Activated naive CD8-positive, alpha-beta T cell treated with anti-CD3 and anti-CD28 coated beads, Interleukin-2, amount 10 ng/mL, durations not matched to agents 7 days and 5 days (primary cell): ENCODE data around the gene RASAL2. TPM values are rescaled to one million over a fixed set of nuclear protein-coding genes. Genes with fewer than 3 reads are reported as not detected.
"Not testable (repeated sequence)": the region's sequence is repeated elsewhere in the genome, so short reads cannot be mapped to it uniquely, and the experiment has no call there.

Source experiments
- ATAC-seq: fragments of 150-1000 bp; cut with Tn5 transposase; one replicate; pipeline ENCODE4 v1.10.0; 2021; ENCODE audit warnings: low read depth, moderate library complexity
- POLR2A ChIA-PET: fragments of 350-600 bp; sonication (Branson Sonifier 250); formaldehyde crosslinking; loops from one replicate; lab custom pipeline; 2021; ENCODE audit warnings: antibody characterized with exemption; lab: Charles Lee
- DNase-seq: peaks from one replicate; pipeline ENCODE4 v3.0.0; 2021
- H3K27ac Mint-ChIP-seq: one replicate; pipeline ENCODE4 v1.8.0; 2022; ENCODE audit warnings: mild to moderate bottlenecking, mixed read lengths
- H3K27me3 Mint-ChIP-seq: one replicate; pipeline ENCODE4 v1.8.0; 2022; ENCODE audit warnings: mild to moderate bottlenecking, moderate library complexity, mixed read lengths
- H3K36me3 Mint-ChIP-seq: one replicate; pipeline ENCODE4 v1.8.0; 2021; ENCODE audit warnings: mild to moderate bottlenecking, mixed read lengths
- H3K4me1 Mint-ChIP-seq: one replicate; pipeline ENCODE4 v1.8.0; 2021; ENCODE audit warnings: mixed read lengths
- H3K4me3 Mint-ChIP-seq: one replicate; pipeline ENCODE4 v1.8.0; 2022; ENCODE audit warnings: mild to moderate bottlenecking, moderate library complexity, mixed read lengths
- H3K9me3 Mint-ChIP-seq: one replicate; pipeline ENCODE4 v1.8.0; 2021; ENCODE audit warnings: mixed read lengths
- total RNA-seq, 2 experiments: library from RNA; stranded (reverse); gene quantifications; one replicate each; pipeline ENCODE4 v1.2.3, GENCODE V29; 2021

RASAL2 gene
- total RNA-seq, 2 experiments from 2014 or later: 0.06 to 0.11 TPM

- no peaks in the 10 kb centered on the region for H3K4me1 Mint-ChIP-seq
- no peak for ATAC-seq
- H3K27ac Mint-ChIP-seq: no peak overlapping the region
- no peaks in the 10 kb centered on the region for H3K27me3 Mint-ChIP-seq
- no peak for DNase-seq
- POLR2A ChIA-PET: no interaction called here
- no peaks in the 10 kb centered on the region for H3K9me3 Mint-ChIP-seq
- H3K4me3 Mint-ChIP-seq: no peak overlapping the region
- no peaks in the 10 kb centered on the region for H3K36me3 Mint-ChIP-seq
These were observed 185.2 kb downstream of the RASAL2 start for GRCh38 chr1:178278916-178279686.

DNA sequence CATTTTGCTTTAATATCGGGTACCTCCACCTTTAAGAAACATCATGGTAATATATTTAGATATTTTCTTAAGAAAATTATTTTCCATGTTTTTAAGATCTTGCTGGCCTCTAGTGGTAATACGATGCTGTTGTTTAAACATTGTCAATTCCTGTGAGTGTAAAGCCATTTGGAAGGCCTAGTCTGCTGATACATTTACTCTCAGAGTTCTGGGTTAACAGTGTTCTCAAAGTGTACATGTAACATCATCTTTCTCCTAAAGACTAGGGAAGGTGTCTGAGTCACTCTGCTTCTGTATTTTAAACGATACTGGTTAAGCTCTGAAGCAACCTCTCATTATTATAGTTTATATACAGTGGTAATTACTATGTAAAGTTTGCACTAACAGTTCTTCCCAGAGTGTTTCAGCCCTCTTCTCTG is 189.1 kb downstream of the RASAL2 start:
- H3K4me3 Mint-ChIP-seq: no peak overlapping the region
- H3K27me3 Mint-ChIP-seq: no peaks in the 10 kb centered on the region
- no peak for ATAC-seq
- no peaks in the 10 kb centered on the region for H3K9me3 Mint-ChIP-seq
- POLR2A ChIA-PET: no interaction called here
- no peak overlapping the region for H3K27ac Mint-ChIP-seq
- no peaks in the 10 kb centered on the region for H3K36me3 Mint-ChIP-seq
- DNase-seq: no peak
- no peaks in the 10 kb centered on the region for H3K4me1 Mint-ChIP-seq

GRCh38 chr1:178283409-178283808 is 189.5 kb downstream of the RASAL2 start:
- no peak for DNase-seq
- H3K36me3 Mint-ChIP-seq: no peaks in the 10 kb centered on the region
- H3K4me1 Mint-ChIP-seq: no peaks in the 10 kb centered on the region

DNA sequence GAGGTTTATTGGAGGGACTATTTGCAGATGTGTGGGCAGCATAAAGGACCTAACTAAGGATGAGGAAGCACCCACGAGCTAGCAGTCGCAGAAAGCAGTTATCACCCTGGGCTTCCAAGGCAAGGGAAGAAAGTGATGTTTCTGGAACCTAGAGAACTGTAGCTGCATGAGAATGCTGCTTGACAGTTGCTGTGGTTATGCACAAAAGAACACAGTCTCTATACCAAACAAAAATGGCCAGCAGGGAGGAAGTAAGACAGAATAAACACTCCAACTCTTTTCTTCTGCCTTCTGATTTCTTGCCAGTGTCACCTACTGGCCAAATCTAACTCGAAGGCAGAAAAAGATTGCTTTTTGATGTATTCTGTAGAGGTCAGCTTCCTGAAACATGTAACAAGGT is 190.2 kb downstream of the RASAL2 start:
- Mint-ChIP-seq H3K4me3 (no peak overlapping the region), H3K27ac (no peak overlapping the region), H3K36me3 (no peaks in the 10 kb centered on the region), H3K4me1 (no peaks in the 10 kb centered on the region), H3K27me3 (no peaks in the 10 kb centered on the region), H3K9me3 (no peaks in the 10 kb centered on the region)
- DNase-seq (no peak), ATAC-seq (peak; percentile 18)
- POLR2A ChIA-PET: no interaction called here

More at GRCh38 chr1:178283409-178283808, 189.5 kb downstream of the RASAL2 start:
- Mint-ChIP-seq H3K9me3 (no peaks in the 10 kb centered on the region), H3K4me3 (no peak overlapping the region), H3K27me3 (no peaks in the 10 kb centered on the region), H3K27ac (no peak overlapping the region)
- POLR2A ChIA-PET: no interaction called here
- no peak for ATAC-seq

- H3K4me1 Mint-ChIP-seq: no peaks in the 10 kb centered on the region
- POLR2A ChIA-PET: interaction anchor here (0.6 kb wide), 1 partner anchor 198 kb away, joined by 3 read pairs; no protein-coding TSS in a partner anchor
- no peak overlapping the region for H3K4me3 Mint-ChIP-seq
- H3K27me3 Mint-ChIP-seq: no peaks in the 10 kb centered on the region
- H3K9me3 Mint-ChIP-seq: no peaks in the 10 kb centered on the region
- no peak for DNase-seq
- no peak for ATAC-seq
- no peaks in the 10 kb centered on the region for H3K36me3 Mint-ChIP-seq
- no peak overlapping the region for H3K27ac Mint-ChIP-seq
These were observed 197.3 kb downstream of the RASAL2 start for GRCh38 chr1:178291166-178291565.

- H3K9me3 Mint-ChIP-seq: no peaks in the 10 kb centered on the region
- POLR2A ChIA-PET: no interaction called here
- H3K36me3 Mint-ChIP-seq: no peaks in the 10 kb centered on the region
- no peaks in the 10 kb centered on the region for H3K4me1 Mint-ChIP-seq
- DNase-seq: no peak
- no peak overlapping the region for H3K27ac Mint-ChIP-seq
- no peak for ATAC-seq
- H3K4me3 Mint-ChIP-seq: no peak overlapping the region
- H3K27me3 Mint-ChIP-seq: no peaks in the 10 kb centered on the region
These were observed 200.8 kb downstream of the RASAL2 start for GRCh38 chr1:178294654-178295053.

DNA sequence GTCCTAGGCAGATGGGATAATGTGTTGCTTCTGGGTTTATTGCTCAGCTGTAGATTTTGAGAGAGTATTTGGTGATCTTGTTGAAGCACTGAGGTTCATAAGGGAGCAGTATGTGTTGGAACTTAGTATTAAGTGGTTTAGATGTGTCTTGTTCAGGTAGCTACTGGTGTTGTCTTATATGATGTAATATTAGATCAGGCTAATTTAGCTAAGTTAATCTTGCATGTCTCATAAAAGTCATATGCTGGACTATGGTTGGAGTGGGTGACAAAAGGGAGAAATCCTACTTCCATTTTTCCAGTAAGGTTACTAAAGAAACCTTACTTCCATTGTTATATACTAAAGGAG is 206.4 kb downstream of the RASAL2 start:
- Mint-ChIP-seq H3K27me3 (peaks cover 8% of the 10 kb centered on the region), H3K4me1 (no peaks in the 10 kb centered on the region), H3K4me3 (no peak overlapping the region), H3K36me3 (no peaks in the 10 kb centered on the region), H3K27ac (no peak overlapping the region), H3K9me3 (no peaks in the 10 kb centered on the region)
- no peak for ATAC-seq
- DNase-seq: no peak
- POLR2A ChIA-PET: interaction anchor here (0.7 kb wide), 1 partner anchor 512 kb away, joined by 3 read pairs; no protein-coding TSS in a partner anchor

DNA sequence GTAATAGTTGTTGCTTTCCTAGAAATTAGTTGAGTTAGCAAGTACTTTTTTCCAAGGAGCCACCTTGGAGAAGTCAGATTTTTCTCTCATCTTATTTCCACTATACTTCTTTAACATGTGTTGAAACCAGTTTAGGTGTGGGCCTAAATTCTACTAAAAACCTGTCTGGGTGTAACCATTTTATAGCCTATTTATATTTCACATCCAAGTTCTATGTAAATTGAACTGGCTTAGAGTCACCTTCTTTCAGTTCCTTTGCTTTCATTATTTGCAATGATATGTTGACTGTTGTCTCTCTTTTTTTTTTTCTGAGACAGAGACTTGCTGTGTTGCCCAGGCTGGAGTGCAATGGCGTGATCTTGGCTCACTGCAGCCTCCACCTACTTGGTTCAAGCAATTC is 207.2 kb downstream of the RASAL2 start:
- no peak overlapping the region for H3K27ac Mint-ChIP-seq
- H3K4me1 Mint-ChIP-seq: no peaks in the 10 kb centered on the region
- H3K9me3 Mint-ChIP-seq: peaks cover 1% of the 10 kb centered on the region
- ATAC-seq (no peak), DNase-seq (no peak)
- H3K36me3 Mint-ChIP-seq: no peaks in the 10 kb centered on the region
- POLR2A ChIA-PET: no interaction called here
- H3K27me3 Mint-ChIP-seq: peaks cover 8% of the 10 kb centered on the region
- no peak overlapping the region for H3K4me3 Mint-ChIP-seq

DNA sequence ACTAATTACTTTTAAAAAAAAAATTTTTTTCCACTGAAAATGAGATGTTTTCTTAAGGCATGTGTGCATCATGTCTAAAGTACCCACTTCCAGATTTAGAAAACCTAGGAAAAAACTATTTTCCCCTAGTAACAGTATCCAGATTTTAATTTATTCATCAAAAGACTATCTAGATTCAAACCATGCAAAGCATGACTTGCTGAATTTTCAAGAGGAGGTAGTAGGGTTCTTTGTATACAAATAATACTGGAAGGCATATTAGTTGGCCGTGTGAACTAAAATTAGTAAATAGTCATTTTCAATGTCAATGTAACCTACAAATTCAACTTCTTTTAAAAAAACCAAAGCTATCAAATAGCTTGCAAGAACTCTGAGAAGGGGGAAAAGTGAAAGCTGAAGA is 213.4 kb downstream of the RASAL2 start:
- Mint-ChIP-seq H3K27ac (no peak overlapping the region), H3K4me1 (no peaks in the 10 kb centered on the region), H3K36me3 (no peaks in the 10 kb centered on the region), H3K4me3 (no peak overlapping the region), H3K27me3 (peaks cover 12% of the 10 kb centered on the region), H3K9me3 (peaks cover 1% of the 10 kb centered on the region)
- DNase-seq (no peak), ATAC-seq (no peak)
- POLR2A ChIA-PET: no interaction called here

GRCh38 chr1:178308438-178308837 is 214.5 kb downstream of the RASAL2 start:
- Mint-ChIP-seq H3K9me3 (peaks cover 1% of the 10 kb centered on the region), H3K27ac (no peak overlapping the region), H3K27me3 (peaks cover 10% of the 10 kb centered on the region), H3K4me1 (no peaks in the 10 kb centered on the region), H3K36me3 (no peaks in the 10 kb centered on the region), H3K4me3 (no peak overlapping the region)
- POLR2A ChIA-PET: no interaction called here
- ATAC-seq (no peak), DNase-seq (no peak)

GRCh38 chr1:178310685-178311105 is 216.8 kb downstream of the RASAL2 start:
- no peak overlapping the region for H3K27ac Mint-ChIP-seq
- H3K36me3 Mint-ChIP-seq: no peaks in the 10 kb centered on the region

GRCh38 chr1:178311164-178311563 is 217.3 kb downstream of the RASAL2 start:
- DNase-seq (no peak), ATAC-seq (no peak)
- H3K27ac Mint-ChIP-seq: no peak overlapping the region
- peaks cover 3% of the 10 kb centered on the region for H3K27me3 Mint-ChIP-seq
- no peaks in the 10 kb centered on the region for H3K36me3 Mint-ChIP-seq
- H3K9me3 Mint-ChIP-seq: no peaks in the 10 kb centered on the region
- POLR2A ChIA-PET: no interaction called here
- H3K4me1 Mint-ChIP-seq: no peaks in the 10 kb centered on the region
- H3K4me3 Mint-ChIP-seq: no peak overlapping the region

More at GRCh38 chr1:178310685-178311105, 216.8 kb downstream of the RASAL2 start:
- DNase-seq (no peak), ATAC-seq (no peak)
- Mint-ChIP-seq H3K9me3 (peaks cover under 1% of the 10 kb centered on the region), H3K27me3 (peaks cover 3% of the 10 kb centered on the region), H3K4me1 (no peaks in the 10 kb centered on the region), H3K4me3 (no peak overlapping the region)
- POLR2A ChIA-PET: no interaction called here

DNA sequence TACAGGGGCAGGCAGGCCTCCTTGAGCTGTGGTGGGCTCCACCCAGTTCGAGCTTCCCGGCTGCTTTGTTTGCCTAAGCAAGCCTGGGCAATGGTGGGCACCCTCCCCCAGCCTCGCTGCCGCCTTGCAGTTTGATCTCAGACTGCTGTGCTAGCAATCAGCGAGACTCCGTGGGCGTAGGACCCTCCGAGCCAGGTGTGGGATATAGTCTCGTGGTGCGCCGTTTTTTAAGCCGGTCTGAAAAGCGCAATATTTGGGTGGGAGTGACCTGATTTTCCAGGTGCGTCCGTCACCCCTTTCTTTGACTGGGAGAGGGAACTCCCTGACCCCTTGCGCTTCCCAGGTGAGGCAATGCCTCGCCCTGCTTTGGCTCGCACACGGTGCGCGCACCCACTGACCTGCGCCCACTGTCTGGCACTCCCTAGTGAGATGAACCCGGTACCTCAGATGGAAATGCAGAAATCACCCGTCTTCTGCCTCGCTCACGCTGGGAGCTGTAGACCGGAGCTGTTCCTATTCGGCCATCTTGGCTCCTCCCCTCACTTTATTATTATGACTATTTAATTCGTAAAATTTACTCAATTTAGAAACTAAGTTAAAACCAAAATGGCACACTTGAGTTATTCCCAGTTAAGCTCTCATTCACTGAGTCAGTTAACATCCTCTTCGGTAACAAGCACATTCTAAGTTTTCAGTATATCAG is 226.5 kb downstream of the RASAL2 start:
- H3K36me3 Mint-ChIP-seq, H3K27me3 Mint-ChIP-seq, POLR2A ChIA-PET, H3K9me3 Mint-ChIP-seq, ATAC-seq, H3K27ac Mint-ChIP-seq, H3K4me3 Mint-ChIP-seq, DNase-seq, H3K4me1 Mint-ChIP-seq: not testable (repeated sequence)

GRCh38 chr1:178323067-178323466 is 229.2 kb downstream of the RASAL2 start:
- Mint-ChIP-seq H3K27me3 (no peaks in the 10 kb centered on the region), H3K9me3 (no peaks in the 10 kb centered on the region), H3K4me1 (no peaks in the 10 kb centered on the region), H3K36me3 (no peaks in the 10 kb centered on the region), H3K27ac (no peak overlapping the region), H3K4me3 (no peak overlapping the region)
- POLR2A ChIA-PET: no interaction called here
- DNase-seq: no peak
- ATAC-seq: no peak
